Right atrium auricular region (tissue), 2 donors: ENCODE measurements around the gene PTPRK. TPM values are rescaled to one million over a fixed set of nuclear protein-coding genes. Genes with fewer than 3 reads are reported as not detected.

Experiments
- DNase-seq: peaks from one replicate; pipeline ENCODE4 v3.0.0-alpha.2; 2019; ENCODE audit warnings: low spot score
- H3K27ac ChIP-seq, 2 donors: fragments of 200-600 bp; sonication (generic); 1 replicate in 1 of 2; 2 replicates in 1 of 2; pipeline ENCODE4 v1.5.1; 2016 to 2019
- H3K27me3 ChIP-seq, 2 donors: fragments of 200-600 bp; sonication (generic); one replicate each; pipeline versions ENCODE4 v1.5.1 to v1.6.0; 2017 to 2019
- H3K36me3 ChIP-seq: fragments of 200-600 bp; sonication (generic); one replicate; pipeline ENCODE4 v1.5.1; 2016
- H3K4me1 ChIP-seq, 2 donors: fragments of 200-600 bp; sonication (generic); one replicate each; pipeline versions ENCODE4 v1.5.1 to v1.6.0; 2017 to 2019
- H3K4me3 ChIP-seq, 2 donors: fragments of 200-600 bp; sonication (generic); 1 replicate in 1 of 2; 2 replicates in 1 of 2; pipeline ENCODE4 v1.5.1; 2017 to 2019; ENCODE audit warnings: mild to moderate bottlenecking in 1 of 2, moderate library complexity in 1 of 2
- H3K9me3 ChIP-seq, 2 donors: fragments of 200-600 bp; sonication (generic); one replicate each; pipeline ENCODE4 v1.5.1; 2019
- CTCF ChIP-seq, 2 donors: fragments of 200-600 bp; sonication (generic); IDR thresholded peaks; one replicate each; pipeline ENCODE4 v1.5.1; 2019; ENCODE audit warnings: antibody characterized with exemption in 2 of 2
- total RNA-seq, 2 donors: library from RNA; depleted of rRNA; stranded (reverse); fragments of >200 nt; gene quantifications; one replicate each; pipeline ENCODE4 v1.1.0, GENCODE V29; 2016

Gene PTPRK
- total RNA-seq, 2 donors from 2014 or later: 24.5 to 36.4 TPM

GRCh38 chr6:128376952-128377503 lies 143.4 kb downstream of the PTPRK start:
- peaks cover 0 to 15% of the 10 kb centered on the region in 2 donors for H3K9me3 ChIP-seq
- no peak overlapping the region for H3K4me3 ChIP-seq
- DNase-seq: no peak
- H3K4me1 ChIP-seq: peaks cover 0 to 20% of the 10 kb centered on the region in 2 donors
- no peak overlapping the region for H3K27ac ChIP-seq
- H3K27me3 ChIP-seq: no peaks in the 10 kb centered on the region
- no peaks in the 10 kb centered on the region for H3K36me3 ChIP-seq
- TF ChIP-seq CTCF (IDR thresholded peaks at IDR 0.05): no peak

DNA sequence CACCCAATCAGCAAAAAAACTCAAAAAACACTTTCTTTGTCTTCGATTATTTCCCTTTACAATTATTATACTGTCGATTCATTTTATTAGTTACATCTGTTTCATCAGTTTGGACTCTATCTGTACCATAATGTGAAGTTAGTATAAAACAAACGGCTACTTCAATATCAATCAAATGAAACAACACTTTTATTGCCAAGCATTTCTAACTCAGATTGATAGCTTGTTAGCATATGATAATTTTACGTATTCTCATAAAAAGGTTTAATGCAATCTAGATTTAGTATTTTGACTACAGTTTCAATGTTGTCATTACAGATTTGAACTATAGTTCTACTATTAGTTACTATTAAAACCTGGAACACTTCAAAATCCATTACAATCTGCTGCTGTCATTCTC lies 149.3 kb downstream of the PTPRK start:
- H3K36me3 ChIP-seq: no peaks in the 10 kb centered on the region
- peaks cover 0 to 11% of the 10 kb centered on the region in 2 donors for H3K4me1 ChIP-seq
- no peak for DNase-seq
- H3K27ac ChIP-seq: no peak overlapping the region
- H3K9me3 ChIP-seq: peaks cover 0 to 4% of the 10 kb centered on the region in 2 donors
- H3K4me3 ChIP-seq: no peak overlapping the region
- TF ChIP-seq CTCF (IDR thresholded peaks at IDR 0.05): no peak
- H3K27me3 ChIP-seq: no peaks in the 10 kb centered on the region

GRCh38 chr6:128370072-128370471 lies 150.3 kb downstream of the PTPRK start:
- no peak for TF ChIP-seq CTCF (IDR thresholded peaks at IDR 0.05)
- Histone ChIP-seq H3K4me1 (peaks cover 0 to 11% of the 10 kb centered on the region in 2 donors), H3K27me3 (no peaks in the 10 kb centered on the region), H3K4me3 (no peak overlapping the region), H3K36me3 (no peaks in the 10 kb centered on the region), H3K27ac (peak overlapping the region in 1 of 2 donors; percentile 20), H3K9me3 (no peaks in the 10 kb centered on the region)
- DNase-seq: no peak

GRCh38 chr6:128368213-128368944 lies 152.0 kb downstream of the PTPRK start:
- H3K36me3 ChIP-seq: no peaks in the 10 kb centered on the region
- no peak overlapping the region for H3K27ac ChIP-seq
- TF ChIP-seq CTCF (IDR thresholded peaks at IDR 0.05): no peak
- no peak for DNase-seq
- H3K9me3 ChIP-seq: no peaks in the 10 kb centered on the region
- H3K4me1 ChIP-seq: peaks cover 0 to 11% of the 10 kb centered on the region in 2 donors
- H3K4me3 ChIP-seq: no peak overlapping the region
- no peaks in the 10 kb centered on the region for H3K27me3 ChIP-seq

DNA sequence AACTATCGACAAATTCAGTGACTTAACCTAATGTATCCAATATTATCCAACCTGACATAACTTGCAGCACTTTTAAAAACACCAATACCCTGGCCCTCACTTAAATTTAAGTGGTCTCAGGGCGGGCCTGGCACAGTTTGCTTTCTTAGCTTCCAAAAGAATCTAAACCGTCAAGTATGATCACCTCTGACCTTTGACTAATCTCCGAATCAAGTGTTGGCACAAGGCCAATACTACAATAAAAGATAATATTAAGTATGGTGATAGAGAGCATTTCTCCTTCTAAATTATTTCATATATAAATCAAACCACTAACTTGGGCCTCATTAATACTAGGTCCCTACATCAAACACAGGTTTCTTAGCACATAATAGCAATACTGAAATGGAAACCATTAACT lies 153.0 kb downstream of the PTPRK start:
- Histone ChIP-seq H3K27ac (no peak overlapping the region), H3K36me3 (no peaks in the 10 kb centered on the region), H3K27me3 (no peaks in the 10 kb centered on the region), H3K9me3 (no peaks in the 10 kb centered on the region), H3K4me3 (no peak overlapping the region), H3K4me1 (peaks cover 0 to 11% of the 10 kb centered on the region in 2 donors)
- no peak for TF ChIP-seq CTCF (IDR thresholded peaks at IDR 0.05)
- DNase-seq: no peak
